OCI-LY7 (cell line): ENCODE measurements around the gene OLA1. TPM values are rescaled to one million over a fixed set of nuclear protein-coding genes. Genes with fewer than 3 reads are reported as not detected.

Experiments used
- BruUV-seq: library from RNA; stranded (reverse); fragments of 400-500 nt; replicated peaks from 2 replicates; lab custom pipeline; 2021; lab: Mats Ljungman, UMichigan
- CTCF ChIA-PET: fragments of 300-600 bp; sonication (Branson Sonifier 250); formaldehyde crosslinking; loops from one replicate; lab custom pipeline; 2022; ENCODE audit warnings: antibody characterized with exemption; ENCODE audit not compliant: unreplicated experiment; lab: Charles Lee
- POLR2A ChIA-PET: fragments of 300-600 bp; sonication (Branson Sonifier 250); formaldehyde crosslinking; loops from one replicate; lab custom pipeline; 2022; ENCODE audit warnings: antibody characterized with exemption; lab: Charles Lee
- DNase-seq: peaks from one replicate; pipeline ENCODE4 v3.0.0-alpha.2; 2015; ENCODE audit warnings: low spot score
- H2AFZ ChIP-seq: fragments of 200-600 bp; sonication (generic), shearing (Covaris generic); 2 replicates; pipeline ENCODE4 v1.6.1; 2014; ENCODE audit warnings: mild to moderate bottlenecking, antibody characterized with exemption, low read length, moderate library complexity
- H3K27ac ChIP-seq: fragments of 200-600 bp; sonication (generic); 2 replicates; pipeline ENCODE4 v1.5.1; 2014; ENCODE audit warnings: mixed run types, low read depth, mild to moderate bottlenecking, moderate library complexity, low read length, inconsistent platforms; ENCODE audit not compliant: poor library complexity, severe bottlenecking
- H3K36me3 ChIP-seq: fragments of 200-600 bp; sonication (generic); 2 replicates; pipeline ENCODE4 v1.6.1; 2014; ENCODE audit warnings: mild to moderate bottlenecking, antibody characterized with exemption, low read length, moderate library complexity, mixed read lengths; ENCODE audit not compliant: insufficient read depth
- H3K4me1 ChIP-seq: fragments of 200-600 bp; sonication (generic); 2 replicates; pipeline ENCODE4 v1.5.1; 2014; ENCODE audit warnings: mild to moderate bottlenecking, low read length; ENCODE audit not compliant: insufficient read depth, poor library complexity, severe bottlenecking
- H3K4me2 ChIP-seq: fragments of 200-600 bp; sonication (generic); 2 replicates; pipeline ENCODE4 v1.6.1; 2014; ENCODE audit warnings: mild to moderate bottlenecking, low read length
- H3K4me3 ChIP-seq: fragments of 200-600 bp; sonication (generic); 2 replicates; pipeline ENCODE4 v1.5.1; 2014; ENCODE audit warnings: mild to moderate bottlenecking, low read depth, low read length; ENCODE audit not compliant: poor library complexity, severe bottlenecking
- H3K79me2 ChIP-seq: fragments of 200-600 bp; sonication (generic); 2 replicates; pipeline ENCODE4 v1.6.1; 2016; ENCODE audit warnings: low read depth, mild to moderate bottlenecking, low read length, moderate library complexity, mixed read lengths; ENCODE audit not compliant: insufficient read depth
- H3K9me2 ChIP-seq: fragments of 200-600 bp; sonication (generic); 2 replicates; pipeline ENCODE4 v1.6.1; 2016; ENCODE audit warnings: mild to moderate bottlenecking, low read length, mixed read lengths; ENCODE audit not compliant: insufficient read depth
- H3K9me3 ChIP-seq: fragments of 200-600 bp; sonication (generic); 2 replicates; pipeline ENCODE4 v1.6.1; 2014; ENCODE audit warnings: mild to moderate bottlenecking, mixed run types, low read length, mixed read lengths
- H4K20me1 ChIP-seq: fragments of 200-600 bp; sonication (generic); 2 replicates; pipeline ENCODE4 v1.6.1; 2014; ENCODE audit warnings: mild to moderate bottlenecking, antibody characterized with exemption, low read length, moderate library complexity, mixed read lengths; ENCODE audit not compliant: insufficient read depth
- EZH2phosphoT487 ChIP-seq: fragments of 200-600 bp; sonication (generic); IDR thresholded peaks from 2 replicates; pipeline ENCODE4 v1.6.1; 2018; ENCODE audit warnings: low read depth, borderline replicate concordance, mild to moderate bottlenecking, mixed run types, antibody characterized with exemption, low read length, moderate library complexity, mixed read lengths
- intact Hi-C: fragments of 100-400 bp; cut with micrococcal nuclease; formaldehyde crosslinking; loops from one replicate; pipeline ENCODE4 v1.10.0; 2022; ENCODE audit not compliant: unreplicated experiment
- small RNA-seq: library from RNA; depleted of rRNA; stranded (forward); fragments of <200 nt; gene quantifications from one replicate; pipeline ENCODE3, GENCODE V24; 2014
- total RNA-seq, 2 experiments: library from RNA; depleted of rRNA in 1 of 2; stranded (reverse); fragments of >200 nt in 1 of 2; shearing (Covaris generic) in 1 of 2; gene quantifications; 2 replicates each; pipeline ENCODE4 v1.2.3, GENCODE V29; 2014 to 2022
- TF ChIP-seq, protein P1 (sequence below): fragments of 200-600 bp; sonication (generic); conservative IDR thresholded peaks from 2 replicates; pipeline ENCODE4 v1.5.1; 2014; ENCODE audit warnings: mild to moderate bottlenecking, antibody characterized with exemption, low read length, moderate library complexity, mixed read lengths

Gene OLA1
- total RNA-seq, 2 experiments from 2014 or later, result 66.0 to 116 TPM

DNA sequence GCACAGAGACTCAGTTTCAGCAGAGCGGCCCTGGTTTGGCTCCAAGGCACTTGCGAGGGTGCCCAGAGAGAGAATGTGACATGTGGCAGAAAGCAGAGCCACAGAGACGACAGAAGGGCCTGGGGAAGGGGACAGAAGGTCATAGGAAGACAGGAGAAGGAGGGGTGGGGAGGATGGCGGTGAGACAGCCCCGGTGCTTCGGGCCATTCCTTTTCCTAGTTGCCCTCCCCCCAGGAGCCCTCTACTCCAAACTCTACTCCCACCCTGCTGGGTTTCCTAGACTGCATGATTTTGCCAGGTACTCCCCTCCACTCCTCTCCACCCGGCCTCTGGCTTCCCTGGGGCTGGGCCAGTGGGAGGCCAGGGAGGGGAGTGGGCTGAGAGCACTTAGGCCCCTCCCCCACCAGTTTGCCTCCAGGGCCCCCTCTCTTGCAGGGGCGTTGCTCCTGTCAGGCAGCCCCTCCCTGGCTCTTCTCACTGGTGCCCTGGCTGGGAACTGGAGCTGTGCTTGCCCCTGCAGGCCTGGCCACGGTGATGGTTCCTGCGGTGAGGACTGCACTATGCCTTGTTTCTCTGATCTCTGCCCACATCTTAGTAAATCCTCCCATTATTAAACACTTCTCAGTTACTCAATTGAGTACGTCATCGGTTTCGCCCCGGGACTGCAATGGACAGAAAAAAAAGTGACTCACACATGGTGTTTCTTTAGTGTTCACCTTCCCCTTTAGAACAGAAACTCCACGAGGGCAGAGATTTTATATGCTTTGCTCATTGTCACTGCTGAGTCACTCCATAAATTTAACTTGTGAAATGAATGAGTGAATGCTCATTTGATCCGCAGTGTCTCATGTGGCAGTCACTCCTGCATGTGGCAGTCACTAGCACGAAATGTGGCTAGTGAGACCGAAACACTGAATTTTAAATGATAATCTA lies 224.5 kb downstream of the OLA1 start:
- Histone ChIP-seq H3K79me2 (no peaks in the 10 kb centered on the region), H3K9me3 (no peaks in the 10 kb centered on the region), H3K4me3 (no peak overlapping the region), H3K27ac (no peak overlapping the region), H3K4me2 (no peak overlapping the region), H3K36me3 (no peaks in the 10 kb centered on the region), H3K9me2 (no peaks in the 10 kb centered on the region), H4K20me1 (no peaks in the 10 kb centered on the region), H2AFZ (no peak overlapping the region), H3K4me1 (peaks cover 7% of the 10 kb centered on the region)
- ChIA-PET POLR2A (interaction anchor here (1.1 to 1.7 kb wide), 3 partner anchors 12 to 37 kb away, joined by 3 to 6 read pairs (median 4); no protein-coding TSS in a partner anchor), CTCF (no interaction called here)
- DNase-seq, result no peak
- intact Hi-C loops, result no loop called here
- TF ChIP-seq, protein P1, sequence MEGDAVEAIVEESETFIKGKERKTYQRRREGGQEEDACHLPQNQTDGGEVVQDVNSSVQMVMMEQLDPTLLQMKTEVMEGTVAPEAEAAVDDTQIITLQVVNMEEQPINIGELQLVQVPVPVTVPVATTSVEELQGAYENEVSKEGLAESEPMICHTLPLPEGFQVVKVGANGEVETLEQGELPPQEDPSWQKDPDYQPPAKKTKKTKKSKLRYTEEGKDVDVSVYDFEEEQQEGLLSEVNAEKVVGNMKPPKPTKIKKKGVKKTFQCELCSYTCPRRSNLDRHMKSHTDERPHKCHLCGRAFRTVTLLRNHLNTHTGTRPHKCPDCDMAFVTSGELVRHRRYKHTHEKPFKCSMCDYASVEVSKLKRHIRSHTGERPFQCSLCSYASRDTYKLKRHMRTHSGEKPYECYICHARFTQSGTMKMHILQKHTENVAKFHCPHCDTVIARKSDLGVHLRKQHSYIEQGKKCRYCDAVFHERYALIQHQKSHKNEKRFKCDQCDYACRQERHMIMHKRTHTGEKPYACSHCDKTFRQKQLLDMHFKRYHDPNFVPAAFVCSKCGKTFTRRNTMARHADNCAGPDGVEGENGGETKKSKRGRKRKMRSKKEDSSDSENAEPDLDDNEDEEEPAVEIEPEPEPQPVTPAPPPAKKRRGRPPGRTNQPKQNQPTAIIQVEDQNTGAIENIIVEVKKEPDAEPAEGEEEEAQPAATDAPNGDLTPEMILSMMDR, result no peak
- TF ChIP-seq EZH2phosphoT487, result no peak
- BruUV-seq, result no TSS peak

Small RNA genes within 50 kb of the gene (small RNA-seq; reads per million reads assigned to genes)
- gene RF00019, result not detected

Other genes with a start within 250 kb of the OLA1 start
- not detected in 2 replicates for gene SP9, start 86.4 kb upstream of the OLA1 start, total RNA-seq (2014; rRNA removed; shearing (Covaris generic))
- gene SP9, start 86.4 kb upstream of the OLA1 start, total RNA-seq (2022), result not detected in 2 replicates
- 6.1 and 11.8 TPM in 2 replicates for gene SCRN3, start 147.2 kb upstream of the OLA1 start, total RNA-seq (2014; rRNA removed; shearing (Covaris generic))
- 10.6 and 13.0 TPM in 2 replicates for gene SCRN3, start 147.2 kb upstream of the OLA1 start, total RNA-seq (2022)
- 0.26 and 1.9 TPM in 2 replicates for gene GPR155, start 238.5 kb upstream of the OLA1 start, total RNA-seq (2014; rRNA removed; shearing (Covaris generic))
- 0.96 and 1.9 TPM in 2 replicates for gene GPR155, start 238.5 kb upstream of the OLA1 start, total RNA-seq (2022)